ENCODE results near the gene MRPL10.

The MRPL10 gene

GRCh38 chr17:47857551-47858455 lies 26.5 kb upstream of the MRPL10 start:
- no peak for DNase-seq

DNA sequence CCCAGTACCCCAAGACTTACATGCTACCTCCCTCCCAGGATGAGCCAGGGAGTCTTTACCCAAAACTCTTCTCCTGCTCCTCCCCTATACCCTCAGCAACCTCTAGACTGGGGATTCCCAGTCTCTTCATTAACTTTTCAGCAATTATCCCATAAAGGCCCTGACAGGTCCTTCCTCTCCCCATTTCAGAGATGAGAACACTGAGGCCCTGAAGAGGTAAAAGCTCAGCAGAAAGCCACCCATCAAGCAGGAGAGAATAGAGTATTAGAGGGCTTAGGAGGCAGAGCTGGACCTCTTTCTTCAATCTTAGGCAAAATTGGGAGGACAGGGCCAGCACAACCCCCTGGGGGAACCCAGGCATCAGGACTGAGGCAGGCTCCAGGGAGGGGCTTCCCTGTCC lies 25.5 kb upstream of the MRPL10 start:
- DNase-seq: no peak

DNA sequence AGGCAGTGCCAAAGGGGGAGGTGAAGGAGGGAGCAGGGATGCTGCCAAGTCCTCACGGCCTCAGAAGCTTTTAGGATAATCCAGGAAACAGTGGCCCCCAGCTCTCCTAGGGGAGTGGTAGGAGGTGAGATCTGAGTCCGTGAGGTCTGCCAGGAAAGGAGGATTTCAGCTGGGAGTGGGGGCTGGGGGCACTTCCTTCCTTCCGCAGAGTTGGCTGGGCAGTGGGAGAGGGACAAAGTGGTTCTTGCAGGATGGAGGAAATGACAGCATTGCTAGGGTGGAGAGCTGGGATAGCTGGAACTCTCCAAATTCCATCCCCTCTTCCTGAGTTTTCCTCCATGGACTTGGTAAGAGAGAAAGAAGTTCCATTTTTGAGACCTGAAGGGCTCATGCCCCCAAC lies 24.4 kb upstream of the MRPL10 start:
- DNase-seq: no peak

DNA sequence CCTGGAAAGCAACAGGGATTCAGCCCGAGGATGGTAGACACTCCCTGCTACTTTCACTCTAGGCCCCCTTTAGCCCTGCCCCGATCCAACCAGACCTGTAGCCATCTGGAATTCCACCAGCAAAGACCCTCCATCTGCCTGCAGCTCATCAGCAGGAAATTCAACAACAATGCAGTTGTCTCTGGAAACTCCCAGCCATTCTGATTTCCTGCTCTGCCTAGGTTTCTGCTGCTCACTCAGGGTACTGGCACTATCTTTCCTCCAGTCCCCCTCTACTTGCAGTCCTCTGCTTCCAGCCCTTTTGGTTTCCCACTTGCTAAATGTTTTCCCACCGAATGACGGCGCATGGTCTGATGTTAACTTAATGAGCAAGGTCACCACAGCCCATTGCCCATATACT lies 22.3 kb upstream of the MRPL10 start:
- no peak for DNase-seq

- no peak for DNase-seq
These were observed 21.0 kb upstream of the MRPL10 start for GRCh38 chr17:47852113-47852949.

DNA sequence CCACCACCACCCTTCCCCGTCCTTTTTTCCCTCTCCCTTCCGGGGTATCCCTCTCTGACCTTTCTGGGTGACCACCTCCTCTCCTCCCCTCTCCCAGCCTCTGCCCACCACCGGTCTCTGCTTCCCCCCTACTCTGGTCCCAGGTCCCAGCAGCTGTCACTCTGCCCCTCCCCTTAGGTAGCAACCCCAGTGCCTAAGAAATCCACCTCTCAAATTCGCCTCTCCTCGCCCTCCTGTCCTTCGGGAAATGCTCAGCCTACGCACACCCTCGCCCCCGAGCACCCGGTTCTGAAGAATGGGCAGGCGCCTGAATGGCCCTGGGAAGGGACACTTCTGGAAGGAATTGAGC lies 20.4 kb upstream of the MRPL10 start:
- DNase-seq: no peak

DNA sequence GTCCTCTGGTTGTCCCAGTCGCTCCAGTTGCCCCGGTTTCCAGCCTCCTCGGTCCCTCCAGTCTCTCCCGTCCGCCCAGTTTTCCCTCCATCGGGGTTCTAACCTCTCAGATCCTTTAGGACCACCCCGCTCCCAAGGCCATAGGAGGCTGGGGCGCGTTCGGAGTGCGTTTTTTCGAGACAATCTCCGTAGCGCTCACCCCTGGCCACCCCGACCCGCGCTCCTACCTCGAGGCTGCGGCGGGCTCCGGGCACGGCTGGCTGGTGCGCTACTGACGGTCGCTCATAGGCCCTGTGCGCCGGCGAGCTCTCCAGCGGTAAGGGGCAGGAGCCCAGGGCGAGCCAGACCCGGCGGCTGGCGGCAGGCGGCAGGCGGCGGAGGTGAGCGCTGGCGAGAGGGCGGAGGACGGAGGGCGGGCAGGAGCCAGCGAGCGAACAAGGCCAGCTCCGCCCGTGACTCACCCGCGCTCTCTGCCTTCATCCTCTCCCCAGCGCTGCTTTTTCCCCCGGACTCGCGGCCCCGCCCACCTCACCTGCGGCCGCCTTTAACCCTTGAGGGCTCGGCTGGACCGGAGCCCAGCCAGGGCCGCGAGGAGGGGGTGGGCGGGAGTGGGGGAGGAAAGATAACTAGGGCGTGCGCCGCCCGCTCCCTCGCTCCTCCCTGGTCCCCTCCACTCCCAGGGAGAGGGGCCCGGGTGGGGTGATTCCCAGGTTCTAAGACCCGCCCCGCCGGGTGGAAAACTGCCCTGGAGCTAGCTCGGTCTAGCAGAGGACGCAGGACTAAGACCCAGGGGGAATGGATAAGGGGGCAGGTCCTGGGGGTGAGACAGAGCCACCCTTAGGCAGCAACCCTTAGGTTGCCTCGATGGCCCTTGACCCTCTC lies 19.6 kb upstream of the MRPL10 start, which contains the start of gene SP6:
Gene SP6, minus strand, starts transcription at position 472 of the 882 bp plus-strand sequence. CDS start 2,734 bp downstream, outside the sequence.
- no peak for DNase-seq

GRCh38 chr17:47850373-47850691 lies 19.0 kb upstream of the MRPL10 start:
- no peak for DNase-seq

DNA sequence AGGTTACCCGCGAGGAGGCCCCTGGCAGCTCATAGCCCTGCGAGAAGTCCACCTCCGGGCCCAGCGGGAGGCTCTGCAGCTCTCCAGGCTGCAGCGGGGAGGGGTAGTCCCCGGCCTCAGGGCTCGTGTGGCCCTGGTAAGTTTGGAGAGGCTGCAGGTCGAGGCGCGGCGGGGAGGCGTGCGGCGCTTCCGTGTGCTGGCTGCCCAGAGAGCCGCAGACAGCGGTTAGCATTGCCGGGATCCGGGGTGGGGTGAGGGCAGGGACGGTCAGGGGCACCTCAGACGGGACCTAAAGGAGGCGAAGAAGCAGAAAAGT lies 16.8 kb upstream of the MRPL10 start:
- no peak for DNase-seq

- DNase-seq: no peak
These were observed 16.2 kb upstream of the MRPL10 start for GRCh38 chr17:47847341-47848197.

DNA sequence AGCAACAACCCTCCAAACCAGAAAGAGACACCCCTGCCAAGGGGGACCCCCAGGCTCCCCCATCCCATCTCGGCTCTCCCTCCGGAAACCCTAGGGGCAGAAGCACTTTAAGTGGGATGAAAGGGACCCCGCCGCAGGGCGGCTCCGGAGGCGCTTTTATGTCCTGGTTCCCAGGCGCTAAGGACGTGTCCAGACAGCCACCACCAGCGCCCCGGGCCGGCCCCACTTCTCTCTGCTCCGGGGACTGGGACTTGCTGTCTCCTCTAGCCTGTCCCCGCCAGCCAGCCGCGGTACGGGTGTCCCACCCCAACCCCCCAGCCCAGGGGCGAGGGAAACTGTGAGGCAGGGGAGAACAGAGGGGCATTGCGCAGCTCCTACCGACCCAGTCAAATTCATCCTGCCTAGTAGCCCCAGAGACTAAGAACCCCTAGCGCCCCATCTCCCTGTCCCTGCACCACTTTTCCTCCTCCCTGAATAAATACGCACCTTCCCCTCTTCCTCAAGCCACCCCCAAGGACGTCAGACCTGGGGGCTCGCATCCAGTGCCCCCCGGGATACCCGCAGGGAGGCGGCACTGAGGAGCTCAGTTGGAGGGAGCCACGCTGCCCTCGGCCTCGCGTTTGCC lies 15.5 kb upstream of the MRPL10 start:
- no peak for DNase-seq

DNA sequence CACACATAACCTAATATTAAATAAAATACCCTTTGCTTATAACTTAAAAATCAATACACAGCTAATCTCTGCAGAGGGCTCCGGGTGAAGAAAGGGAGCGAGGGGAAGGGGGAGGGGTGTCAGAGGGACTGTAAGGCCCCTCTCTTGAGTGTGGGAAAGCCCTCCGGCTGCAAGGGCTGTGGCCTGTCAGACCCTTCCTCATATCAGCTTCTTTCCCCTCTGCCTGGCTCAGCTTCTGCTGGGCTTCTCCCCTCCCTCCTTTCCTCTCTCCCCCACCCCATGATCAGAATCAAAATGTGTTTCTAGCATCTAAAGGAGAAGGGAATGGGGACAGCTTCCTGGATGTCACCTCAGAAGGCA lies 14.4 kb upstream of the MRPL10 start:
- no peak for DNase-seq

DNA sequence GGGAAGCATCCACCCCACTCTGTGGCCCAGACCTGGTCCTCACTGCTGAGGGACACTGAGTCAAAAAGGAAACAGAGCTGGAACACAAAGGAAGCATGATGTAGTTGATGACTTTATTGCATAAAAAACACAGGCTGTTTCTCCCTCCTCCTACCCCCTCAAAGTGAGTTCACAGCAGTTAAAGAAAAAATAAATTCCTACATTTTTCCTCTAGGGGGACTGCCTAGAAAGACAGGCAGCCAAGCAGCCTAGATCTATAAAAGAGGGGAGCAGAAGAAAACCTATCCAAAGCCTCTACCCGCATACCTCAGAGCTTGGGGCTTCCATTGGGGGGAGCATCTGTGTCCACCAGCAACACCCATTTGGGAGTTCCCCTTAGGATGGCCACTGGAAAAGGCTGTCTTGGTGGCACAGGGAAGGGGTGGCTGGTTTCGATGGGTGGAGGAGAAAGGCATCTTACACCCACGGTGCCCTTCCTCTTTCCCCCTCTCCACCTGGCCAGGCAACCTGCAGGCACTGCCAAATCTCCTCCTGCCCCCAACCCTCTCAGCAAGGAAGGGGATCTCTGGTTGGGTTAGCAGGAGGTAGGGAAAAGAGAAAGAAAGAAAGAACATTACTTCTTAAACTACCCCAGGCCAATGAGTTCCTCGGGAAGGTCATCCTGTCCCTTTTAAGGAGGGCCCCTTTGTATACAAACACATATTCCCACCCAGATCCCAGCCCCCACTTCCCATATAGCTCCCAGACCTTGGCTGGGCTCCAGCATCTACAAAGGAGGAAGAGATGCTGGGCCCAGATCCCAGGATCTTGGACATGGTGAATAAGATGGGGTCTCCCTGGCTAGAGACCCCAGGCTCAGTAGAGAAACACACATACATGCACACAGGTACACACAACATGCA lies 13.7 kb upstream of the MRPL10 start:
- DNase-seq: no peak

DNA sequence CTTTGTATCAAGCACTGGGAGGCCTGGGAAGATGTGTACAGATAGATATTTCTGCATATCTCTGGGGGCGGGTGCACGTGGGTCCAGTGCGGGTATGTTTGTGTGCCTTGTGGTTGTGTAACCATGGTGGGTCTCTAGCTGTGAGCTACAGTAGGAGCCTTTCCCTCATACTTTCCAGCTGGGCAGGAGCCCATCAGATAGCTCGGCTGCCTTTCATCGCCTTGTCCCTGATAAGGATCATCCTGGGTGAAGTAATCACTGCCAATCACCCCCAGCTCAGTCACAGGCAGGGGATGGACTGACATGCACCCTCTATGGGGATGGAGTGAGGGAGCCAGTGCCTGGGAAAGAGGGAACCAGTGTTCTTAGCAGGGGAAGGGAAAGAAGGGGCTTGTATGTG lies 12.9 kb upstream of the MRPL10 start:
- DNase-seq: no peak

- no peak for DNase-seq
These were observed 12.0 kb upstream of the MRPL10 start for GRCh38 chr17:47843391-47843730.

DNA sequence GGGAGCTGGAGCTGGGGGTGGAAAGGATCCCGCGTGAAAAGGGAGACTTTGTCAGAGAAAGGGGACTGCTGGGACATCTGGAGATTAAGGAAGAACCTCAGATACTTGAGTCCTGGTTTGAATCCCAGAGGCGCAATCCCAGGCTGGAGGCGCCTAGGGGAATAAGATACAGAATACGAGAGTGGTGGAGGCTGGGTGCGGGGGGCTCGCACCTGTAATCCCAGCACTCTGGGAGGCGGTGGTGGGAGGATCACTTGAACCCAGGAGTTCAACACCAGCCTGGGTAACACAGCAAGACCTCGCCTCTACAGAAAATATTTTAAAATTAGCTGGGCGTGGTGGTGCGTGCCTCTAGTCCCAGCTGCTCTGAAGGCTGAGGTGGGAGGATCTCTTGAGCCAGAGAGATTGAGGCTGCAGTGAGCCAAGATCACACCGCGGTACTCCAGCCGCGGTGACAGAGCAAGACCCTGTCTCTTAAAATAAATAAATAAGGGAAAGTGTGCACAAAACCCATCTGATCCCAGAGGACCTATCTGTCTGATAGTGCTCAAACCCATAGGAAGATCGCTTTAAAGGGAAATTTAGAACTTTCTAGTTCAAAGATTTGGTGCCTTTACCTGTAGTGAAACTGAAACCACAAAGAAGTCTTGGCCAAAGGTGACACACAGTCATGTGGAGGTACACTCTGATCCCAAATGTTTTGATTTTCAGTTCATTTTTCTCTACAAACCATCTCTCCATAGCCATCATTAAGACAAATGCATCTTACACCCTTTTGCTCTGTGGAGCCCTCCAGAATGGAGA lies 10.3 kb upstream of the MRPL10 start:
- no peak for DNase-seq

GRCh38 chr17:47840742-47841487 lies 9.6 kb upstream of the MRPL10 start, which contains the start of gene SCRN2:
SCRN2 (minus strand) TSS chr17:47841273; CDS start chr17:47840843, 430 bp downstream.
- DNase-seq: peak; percentile 86

GRCh38 chr17:47840001-47840741 lies 8.8 kb upstream of the MRPL10 start:
- no peak for DNase-seq

All from midbrain (tissue), 1 donor.